Lower leg skin (tissue), 3 donors: Measurements from ENCODE around the gene KCTD18.

Experiments
- CTCF ChIP-seq, 3 donors: fragments of 450-650 bp; IDR thresholded peaks; one replicate each; pipeline ENCODE4 v1.5.1; 2016; ENCODE audit warnings: antibody characterized with exemption in 3 of 3, mild to moderate bottlenecking in 3 of 3, moderate library complexity in 2 of 3
- POLR2A ChIP-seq, 2 donors: fragments of 450-650 bp; IDR thresholded peaks; one replicate each; pipeline ENCODE4 v1.6.1; 2016 to 2017; ENCODE audit warnings: antibody characterized with exemption in 2 of 2, mild to moderate bottlenecking in 1 of 2, moderate library complexity in 1 of 2

- TF ChIP-seq CTCF (IDR thresholded peaks at IDR 0.05) (no peak), POLR2A (IDR thresholded peaks at IDR 0.05) (no peak)
These were observed 40.1 kb downstream of the KCTD18 start for GRCh38 chr2:200469708-200470211.
